ENCODE data around the gene LSS.
A peak's percentile ranks its signal among the peaks of the same experiment; 100 is the strongest.
"Not testable (repeated sequence)": the region's sequence is repeated elsewhere in the genome, so short reads cannot be mapped to it uniquely, and the experiment has no call there.

LSS gene

GRCh38 chr21:46183910-46184624 lies 44.5 kb downstream of the LSS start, which contains the start of gene SPATC1L:
SPATC1L (minus strand) TSS chr21:46184459; CDS start chr21:46182816, 1,643 bp downstream.
- no peaks in the 10 kb centered on the region for H3K9me3 ChIP-seq (ENCODE audit: low read depth, low read length)
- peak; percentile 47 for DNase-seq (ENCODE audit: low read depth, low spot score)

GRCh38 chr21:46183337-46183909 lies 45.2 kb downstream of the LSS start:
- not testable (repeated sequence) for H3K9ac ChIP-seq (ENCODE audit: insufficient read length); H3K36me3 ChIP-seq (ENCODE audit: insufficient read depth, low read length); H3K27ac ChIP-seq; DNase-seq (ENCODE audit: low read depth, low spot score); H3K9me3 ChIP-seq (ENCODE audit: low read depth, low read length)
- peak overlapping the region; percentile 100 for H3K4me3 ChIP-seq

More at GRCh38 chr21:46183910-46184624, 44.5 kb downstream of the LSS start, which contains the start of gene SPATC1L:
- Histone ChIP-seq H3K9ac (ENCODE audit: insufficient read length) (peak within 1 kb of the TSS; percentile 72), H3K4me3 (peak within 1 kb of the TSS; percentile 100), H3K36me3 (ENCODE audit: insufficient read depth, low read length) (peaks cover 10% of the 10 kb centered on the region; the same call in 1 of the 2 replicates), H3K27ac (peak within 1 kb of the TSS; percentile 76; the same call in 1 of the 2 replicates)
- TF ChIP-seq POLR2AphosphoS5 (IDR thresholded peaks at IDR 0.05; ENCODE audit: borderline replicate concordance, low read depth, low read length): peak; percentile 33; the same call in 1 of the 2 replicates
- no peak for TF ChIP-seq EZH2 (IDR thresholded peaks at IDR 0.05)

GRCh38 chr21:46182548-46183336 lies 45.8 kb downstream of the LSS start:
- Histone ChIP-seq H3K9me3 (ENCODE audit: low read depth, low read length) (no peaks in the 10 kb centered on the region), H3K9ac (ENCODE audit: insufficient read length) (no peak overlapping the region), H3K27ac (no peak overlapping the region), H3K4me3 (no peak overlapping the region), H3K36me3 (ENCODE audit: insufficient read depth, low read length) (no peaks in the 10 kb centered on the region)
- no peak for DNase-seq (ENCODE audit: low read depth, low spot score)
- TF ChIP-seq EZH2 (IDR thresholded peaks at IDR 0.05) (no peak), POLR2AphosphoS5 (IDR thresholded peaks at IDR 0.05; ENCODE audit: borderline replicate concordance, low read depth, low read length) (no peak), FOXP2 (optimal IDR thresholded peaks at IDR 0.05; ENCODE audit: control extremely low read depth, extremely low read length, insufficient read depth) (no peak)

- Histone ChIP-seq H3K27ac (no peak overlapping the region), H3K9me3 (ENCODE audit: low read depth, low read length) (no peaks in the 10 kb centered on the region), H3K4me3 (no peak overlapping the region), H3K36me3 (ENCODE audit: insufficient read depth, low read length) (no peaks in the 10 kb centered on the region), H3K9ac (ENCODE audit: insufficient read length) (no peak overlapping the region)
- TF ChIP-seq POLR2AphosphoS5 (IDR thresholded peaks at IDR 0.05; ENCODE audit: borderline replicate concordance, low read depth, low read length) (no peak), EZH2 (IDR thresholded peaks at IDR 0.05) (no peak), FOXP2 (optimal IDR thresholded peaks at IDR 0.05; ENCODE audit: control extremely low read depth, extremely low read length, insufficient read depth) (no peak)
- no peak for DNase-seq (ENCODE audit: low read depth, low spot score)
Observed at GRCh38 chr21:46181953-46182547, 46.5 kb downstream of the LSS start.

- no peak for TF ChIP-seq FOXP2 (optimal IDR thresholded peaks at IDR 0.05; ENCODE audit: control extremely low read depth, extremely low read length, insufficient read depth)
- TF ChIP-seq EZH2 (IDR thresholded peaks at IDR 0.05): no peak
- no peak for TF ChIP-seq POLR2AphosphoS5 (IDR thresholded peaks at IDR 0.05; ENCODE audit: borderline replicate concordance, low read depth, low read length)
- H3K4me3 ChIP-seq: no peak overlapping the region
- DNase-seq (ENCODE audit: low read depth, low spot score): no peak
- H3K9ac ChIP-seq (ENCODE audit: insufficient read length): no peak overlapping the region
- no peaks in the 10 kb centered on the region for H3K9me3 ChIP-seq (ENCODE audit: low read depth, low read length)
- H3K27ac ChIP-seq: no peak overlapping the region
- no peaks in the 10 kb centered on the region for H3K36me3 ChIP-seq (ENCODE audit: insufficient read depth, low read length)
Observed at GRCh38 chr21:46181436-46181835, 47.1 kb downstream of the LSS start.

- no peak for DNase-seq (ENCODE audit: low read depth, low spot score)
- H3K36me3 ChIP-seq (ENCODE audit: insufficient read depth, low read length): no peaks in the 10 kb centered on the region
- H3K9ac ChIP-seq (ENCODE audit: insufficient read length): no peak overlapping the region
- H3K4me3 ChIP-seq: no peak overlapping the region
- no peaks in the 10 kb centered on the region for H3K9me3 ChIP-seq (ENCODE audit: low read depth, low read length)
- peak overlapping the region; percentile 60 for H3K27ac ChIP-seq
- TF ChIP-seq FOXP2 (optimal IDR thresholded peaks at IDR 0.05; ENCODE audit: control extremely low read depth, extremely low read length, insufficient read depth) (no peak), EZH2 (IDR thresholded peaks at IDR 0.05) (no peak), POLR2AphosphoS5 (IDR thresholded peaks at IDR 0.05; ENCODE audit: borderline replicate concordance, low read depth, low read length) (no peak)
Observed at GRCh38 chr21:46180778-46181391, 47.7 kb downstream of the LSS start.

GRCh38 chr21:46180079-46180722 lies 48.4 kb downstream of the LSS start:
- H3K27ac ChIP-seq: peak overlapping the region; percentile 60
- no peaks in the 10 kb centered on the region for H3K9me3 ChIP-seq (ENCODE audit: low read depth, low read length)
- TF ChIP-seq FOXP2 (optimal IDR thresholded peaks at IDR 0.05; ENCODE audit: control extremely low read depth, extremely low read length, insufficient read depth) (no peak), POLR2AphosphoS5 (IDR thresholded peaks at IDR 0.05; ENCODE audit: borderline replicate concordance, low read depth, low read length) (no peak), EZH2 (IDR thresholded peaks at IDR 0.05) (no peak)
- H3K9ac ChIP-seq (ENCODE audit: insufficient read length): no peak overlapping the region
- no peak overlapping the region for H3K4me3 ChIP-seq
- H3K36me3 ChIP-seq (ENCODE audit: insufficient read depth, low read length): no peaks in the 10 kb centered on the region
- DNase-seq (ENCODE audit: low read depth, low spot score): no peak
